Stimulated activated memory B cell treated with anti-CD40 and anti-IgM and Interleukin-4, amounts not matched to agents 10 μg/mL and 1 μg/mL and 100 μg/mL, for 72 hours (primary cell): ENCODE data around the gene ZDHHC11B.
"Not testable (repeated sequence)": the region's sequence is repeated elsewhere in the genome, so short reads cannot be mapped to it uniquely, and the experiment has no call there.

Experiments used
- ATAC-seq: fragments of 150-1000 bp; cut with Tn5 transposase; 2 replicates; pipeline ENCODE4 v1.10.0; 2021
- H3K27ac Mint-ChIP-seq: one replicate; pipeline ENCODE4 v1.8.0; 2022; ENCODE audit warnings: mild to moderate bottlenecking, mixed read lengths
- H3K27me3 Mint-ChIP-seq: one replicate; pipeline ENCODE4 v1.8.0; 2022; ENCODE audit warnings: mixed read lengths
- H3K36me3 Mint-ChIP-seq: one replicate; pipeline ENCODE4 v1.8.0; 2022; ENCODE audit warnings: mixed read lengths
- H3K4me1 Mint-ChIP-seq: one replicate; pipeline ENCODE4 v1.8.0; 2022; ENCODE audit warnings: mixed read lengths
- H3K4me3 Mint-ChIP-seq: one replicate; pipeline ENCODE4 v1.8.0; 2022; ENCODE audit warnings: mild to moderate bottlenecking, moderate library complexity, mixed read lengths
- H3K9me3 Mint-ChIP-seq: one replicate; pipeline ENCODE4 v1.8.0; 2022; ENCODE audit warnings: mixed read lengths

ZDHHC11B gene

GRCh38 chr5:754143-754632 lies 30.3 kb downstream of the ZDHHC11B start:
- H3K36me3 Mint-ChIP-seq, H3K9me3 Mint-ChIP-seq, H3K27ac Mint-ChIP-seq, H3K4me3 Mint-ChIP-seq, H3K4me1 Mint-ChIP-seq, ATAC-seq: not testable (repeated sequence)
- peaks cover 38% of the 10 kb centered on the region for H3K27me3 Mint-ChIP-seq

- H3K9me3 Mint-ChIP-seq, ATAC-seq, H3K36me3 Mint-ChIP-seq, H3K27ac Mint-ChIP-seq, H3K4me1 Mint-ChIP-seq, H3K4me3 Mint-ChIP-seq: not testable (repeated sequence)
- peaks cover 33% of the 10 kb centered on the region for H3K27me3 Mint-ChIP-seq
Measured at GRCh38 chr5:753567-754142, 30.9 kb downstream of the ZDHHC11B start.

DNA sequence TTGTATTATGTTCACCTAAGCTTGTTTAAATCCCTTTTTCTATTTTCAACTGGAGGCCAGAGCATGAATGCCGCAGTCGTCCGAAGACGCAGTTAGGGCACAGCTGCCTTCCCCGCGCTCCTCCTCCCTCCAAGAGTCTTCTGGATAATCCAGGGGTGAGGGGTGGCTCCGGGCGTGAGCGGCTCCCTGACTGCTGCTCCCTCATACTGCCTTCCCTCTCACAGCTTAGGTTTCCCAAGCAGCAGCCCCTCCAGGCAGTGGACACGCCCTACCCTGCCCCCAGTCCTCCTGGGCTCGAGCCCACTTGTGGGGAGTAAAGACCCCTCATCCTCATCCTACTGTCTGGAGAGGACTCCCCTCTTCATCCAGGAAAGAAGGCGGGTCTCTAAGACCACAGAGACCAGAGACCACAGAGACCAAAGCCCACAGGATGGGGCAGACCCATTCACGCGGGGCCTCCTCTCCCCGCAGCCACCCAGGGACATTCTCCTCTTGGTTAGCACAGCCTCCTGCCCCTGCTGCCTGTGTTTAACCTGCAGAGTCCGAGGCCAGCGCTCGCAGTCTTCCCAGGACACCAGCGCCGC lies 31.9 kb downstream of the ZDHHC11B start:
- not testable (repeated sequence) for H3K27ac Mint-ChIP-seq, H3K4me3 Mint-ChIP-seq, H3K9me3 Mint-ChIP-seq, ATAC-seq, H3K36me3 Mint-ChIP-seq, H3K4me1 Mint-ChIP-seq
- H3K27me3 Mint-ChIP-seq = peaks cover 27% of the 10 kb centered on the region

DNA sequence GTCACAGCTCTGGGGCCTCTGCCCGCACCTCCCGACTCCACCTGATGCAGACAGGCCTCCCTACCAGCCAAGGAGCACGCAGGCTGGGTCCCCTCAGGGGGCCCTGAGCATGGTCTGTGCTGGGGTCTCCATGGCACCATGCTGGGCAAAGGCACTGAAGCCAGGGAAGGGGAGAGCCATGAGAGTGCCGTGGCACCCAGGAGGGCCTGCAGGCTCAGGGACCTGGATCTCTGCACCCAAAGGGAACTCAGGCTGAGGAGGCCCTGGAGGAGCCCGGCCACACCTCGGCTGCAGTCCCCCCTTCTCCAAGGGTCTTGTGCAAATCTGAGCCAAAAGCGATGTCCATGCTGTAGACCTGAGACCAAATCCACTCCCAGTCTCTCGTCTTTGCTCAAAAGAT lies 32.5 kb downstream of the ZDHHC11B start:
- H3K9me3 Mint-ChIP-seq, H3K27ac Mint-ChIP-seq, H3K4me3 Mint-ChIP-seq, H3K4me1 Mint-ChIP-seq, ATAC-seq, H3K36me3 Mint-ChIP-seq: not testable (repeated sequence)
- H3K27me3 Mint-ChIP-seq = peaks cover 20% of the 10 kb centered on the region

DNA sequence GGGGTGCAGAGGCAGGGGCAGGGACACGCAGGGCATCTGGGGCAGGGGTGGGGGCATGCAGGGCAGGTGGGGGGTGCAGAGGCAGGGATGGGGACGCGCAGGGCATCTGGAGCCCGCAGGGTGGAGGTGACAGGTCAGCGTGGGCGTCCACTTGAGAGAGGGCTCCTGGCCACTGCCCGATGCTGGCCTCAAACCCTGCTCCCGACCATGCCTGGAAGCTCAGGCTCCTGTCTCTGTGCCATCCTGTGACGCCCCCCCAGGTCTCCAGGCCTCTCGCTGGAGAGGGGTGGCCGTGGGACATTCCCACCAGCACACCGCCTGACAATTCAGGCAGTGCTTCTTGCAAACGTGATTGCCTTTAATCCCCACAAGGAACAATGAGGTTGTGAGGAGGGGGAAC lies 33.0 kb downstream of the ZDHHC11B start:
- Mint-ChIP-seq H3K9me3 (peaks cover 3% of the 10 kb centered on the region), H3K27me3 (peaks cover 15% of the 10 kb centered on the region), H3K4me3 (no peak overlapping the region), H3K27ac (no peak overlapping the region), H3K4me1 (peaks cover 5% of the 10 kb centered on the region), H3K36me3 (no peaks in the 10 kb centered on the region)
- ATAC-seq = no peak

- H3K4me1 Mint-ChIP-seq, ATAC-seq, H3K27me3 Mint-ChIP-seq, H3K9me3 Mint-ChIP-seq, H3K27ac Mint-ChIP-seq, H3K4me3 Mint-ChIP-seq, H3K36me3 Mint-ChIP-seq: not testable (repeated sequence)
Measured at GRCh38 chr5:750226-750625, 34.3 kb downstream of the ZDHHC11B start.

DNA sequence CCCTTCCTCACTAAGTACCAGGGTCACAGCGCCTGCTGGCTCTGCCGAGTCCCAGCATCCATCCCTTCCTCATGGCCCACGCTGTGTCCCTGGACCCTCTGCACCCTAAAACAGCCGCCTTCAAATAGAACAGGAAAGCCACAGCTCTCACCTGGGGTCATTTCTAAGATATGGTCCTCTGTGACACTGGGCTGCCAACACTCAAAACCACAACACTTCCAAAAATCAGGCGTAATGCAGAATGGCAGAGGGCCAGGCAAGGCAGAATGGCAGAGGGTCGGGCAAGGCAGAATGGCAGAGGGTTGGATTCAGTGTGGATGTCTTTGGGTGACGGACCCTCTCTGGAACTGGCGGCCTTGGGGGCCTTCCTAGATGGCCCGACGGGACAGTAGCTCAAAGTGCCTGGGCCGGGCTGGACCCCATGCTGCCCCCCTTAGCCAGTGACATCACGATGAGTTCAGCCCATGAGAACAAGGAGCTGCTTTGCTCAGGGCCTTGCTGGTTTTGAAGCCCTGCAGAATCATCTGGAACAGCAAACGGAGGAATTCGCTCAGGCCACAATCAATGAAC lies 35.3 kb downstream of the ZDHHC11B start:
- ATAC-seq = no peak
- Mint-ChIP-seq H3K9me3 (peaks cover under 1% of the 10 kb centered on the region), H3K27me3 (peaks cover 4% of the 10 kb centered on the region), H3K27ac (no peak overlapping the region), H3K4me1 (peaks cover 3% of the 10 kb centered on the region), H3K36me3 (no peaks in the 10 kb centered on the region), H3K4me3 (no peak overlapping the region)

DNA sequence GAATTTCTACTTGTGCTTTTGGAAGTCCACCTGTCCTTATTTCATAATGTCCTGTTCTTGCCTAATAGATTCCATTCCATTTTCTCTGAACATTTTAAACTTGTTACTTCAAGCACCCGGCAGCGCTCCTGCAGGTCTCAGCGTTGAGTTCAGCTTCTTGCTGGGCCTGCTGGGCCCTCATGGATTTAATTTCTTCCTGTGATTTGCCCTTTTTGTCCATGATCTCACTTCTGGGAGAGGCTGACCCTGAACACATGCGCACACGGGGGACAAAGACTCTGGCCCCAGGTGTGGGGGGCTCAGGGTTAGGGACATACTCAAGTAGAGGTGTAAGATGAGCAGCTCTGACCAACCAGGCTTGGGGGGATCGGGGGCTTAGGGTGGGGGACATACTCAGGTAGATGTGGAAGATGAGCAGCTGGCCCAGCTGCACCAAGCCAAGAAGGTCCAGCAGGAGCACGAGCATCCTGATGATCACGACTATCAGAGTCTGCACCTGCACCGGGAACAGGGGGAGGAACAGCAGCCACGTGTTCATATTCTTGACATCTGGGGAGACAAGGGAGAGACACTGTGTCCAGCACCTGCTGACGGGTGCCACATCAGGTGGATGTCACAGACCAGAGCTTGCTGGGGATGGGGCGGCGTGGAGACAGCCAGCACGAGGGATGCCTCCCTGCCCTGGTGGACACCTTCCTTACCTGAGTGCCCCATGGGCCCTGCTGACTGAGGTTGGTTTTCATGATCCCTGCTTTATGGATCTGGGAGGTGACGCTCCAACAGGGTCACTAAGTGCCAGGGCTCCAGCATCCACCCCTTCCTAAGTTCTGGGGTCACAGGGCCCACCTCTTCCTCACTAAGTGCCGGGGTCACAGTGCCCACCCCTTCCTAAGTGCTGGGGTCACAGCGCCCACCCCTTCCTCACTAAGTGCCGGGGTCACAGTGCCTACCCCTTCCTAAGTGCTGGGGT lies 36.2 kb downstream of the ZDHHC11B start:
- ATAC-seq, H3K4me1 Mint-ChIP-seq, H3K36me3 Mint-ChIP-seq, H3K4me3 Mint-ChIP-seq, H3K9me3 Mint-ChIP-seq, H3K27me3 Mint-ChIP-seq, H3K27ac Mint-ChIP-seq: not testable (repeated sequence)

DNA sequence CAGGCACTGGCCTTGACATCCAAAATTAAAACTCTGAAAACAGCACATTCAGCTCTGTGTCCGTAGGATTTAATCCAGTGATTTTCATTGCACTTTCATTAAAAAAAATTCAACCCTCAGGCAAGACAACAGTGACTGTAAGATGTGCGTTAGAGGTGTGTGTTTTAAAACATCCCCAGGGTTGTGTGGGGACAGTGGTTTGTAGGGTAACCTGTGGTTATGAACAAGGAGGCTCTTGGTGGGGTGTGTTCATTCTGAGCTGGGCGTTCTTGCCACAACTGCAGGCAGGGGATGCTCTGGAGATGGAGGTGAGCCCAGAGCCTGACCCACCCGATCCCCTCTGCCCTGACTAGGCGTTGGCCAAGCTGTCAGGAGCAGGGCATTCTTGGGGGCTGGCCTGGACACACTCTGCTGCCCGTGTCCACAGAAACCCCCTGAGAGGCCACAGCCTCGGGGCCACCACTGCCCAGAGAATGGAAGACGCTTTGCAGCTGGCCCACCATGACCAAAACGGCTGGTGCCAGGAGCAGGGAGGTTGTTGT lies 37.2 kb downstream of the ZDHHC11B start:
- not testable (repeated sequence) for H3K4me3 Mint-ChIP-seq, H3K4me1 Mint-ChIP-seq, H3K9me3 Mint-ChIP-seq, H3K27ac Mint-ChIP-seq, ATAC-seq, H3K36me3 Mint-ChIP-seq, H3K27me3 Mint-ChIP-seq

GRCh38 chr5:746258-746761 lies 38.2 kb downstream of the ZDHHC11B start:
- Mint-ChIP-seq H3K4me3 (no peak overlapping the region), H3K9me3 (no peaks in the 10 kb centered on the region), H3K4me1 (no peaks in the 10 kb centered on the region), H3K27me3 (no peaks in the 10 kb centered on the region), H3K27ac (no peak overlapping the region), H3K36me3 (no peaks in the 10 kb centered on the region)
- no peak for ATAC-seq

DNA sequence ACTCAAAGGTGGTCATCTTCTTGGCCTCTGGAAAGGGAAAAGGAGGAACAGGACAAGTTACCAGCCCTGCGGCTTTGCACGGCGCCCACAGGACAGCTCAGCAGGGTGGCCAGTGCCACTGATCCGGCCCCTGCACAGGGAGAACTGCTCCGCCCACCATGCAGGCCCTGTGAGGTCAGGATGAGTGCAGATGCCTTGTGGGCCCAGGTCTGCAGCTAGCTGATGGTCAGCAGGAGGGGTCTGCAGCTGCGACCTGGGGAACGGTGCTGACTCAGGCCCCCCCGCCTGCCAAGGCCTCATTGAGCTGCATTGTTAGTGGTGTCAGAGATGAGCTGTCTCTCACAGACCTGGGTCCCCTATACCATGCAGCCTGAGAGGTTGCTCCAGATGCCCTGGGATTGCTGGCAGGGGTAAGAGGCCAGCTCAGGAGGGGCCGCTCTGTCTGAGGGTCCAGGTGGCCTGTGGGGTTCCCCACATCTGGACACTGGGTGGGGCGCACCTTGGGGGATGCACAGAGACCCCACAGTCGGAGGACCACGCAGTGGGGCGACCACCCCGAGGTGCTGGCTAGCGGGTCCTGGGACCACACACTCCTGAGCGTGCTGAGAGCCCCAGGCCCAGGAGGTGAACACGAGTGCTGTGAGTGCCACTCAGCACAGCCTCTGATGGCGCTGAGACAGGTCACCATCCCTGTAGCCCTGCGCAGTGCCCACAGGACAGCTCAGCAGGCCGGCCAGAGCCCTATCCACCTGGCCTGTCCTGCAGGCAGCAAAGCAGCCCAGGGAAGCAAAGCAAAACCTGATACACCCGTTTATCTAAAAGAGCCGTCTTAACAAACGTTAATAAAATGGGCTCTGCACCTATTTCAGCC lies 39.0 kb downstream of the ZDHHC11B start:
- H3K27me3 Mint-ChIP-seq, H3K9me3 Mint-ChIP-seq, H3K4me1 Mint-ChIP-seq, H3K27ac Mint-ChIP-seq, H3K4me3 Mint-ChIP-seq, H3K36me3 Mint-ChIP-seq: not testable (repeated sequence)
- ATAC-seq = peak; percentile 57

DNA sequence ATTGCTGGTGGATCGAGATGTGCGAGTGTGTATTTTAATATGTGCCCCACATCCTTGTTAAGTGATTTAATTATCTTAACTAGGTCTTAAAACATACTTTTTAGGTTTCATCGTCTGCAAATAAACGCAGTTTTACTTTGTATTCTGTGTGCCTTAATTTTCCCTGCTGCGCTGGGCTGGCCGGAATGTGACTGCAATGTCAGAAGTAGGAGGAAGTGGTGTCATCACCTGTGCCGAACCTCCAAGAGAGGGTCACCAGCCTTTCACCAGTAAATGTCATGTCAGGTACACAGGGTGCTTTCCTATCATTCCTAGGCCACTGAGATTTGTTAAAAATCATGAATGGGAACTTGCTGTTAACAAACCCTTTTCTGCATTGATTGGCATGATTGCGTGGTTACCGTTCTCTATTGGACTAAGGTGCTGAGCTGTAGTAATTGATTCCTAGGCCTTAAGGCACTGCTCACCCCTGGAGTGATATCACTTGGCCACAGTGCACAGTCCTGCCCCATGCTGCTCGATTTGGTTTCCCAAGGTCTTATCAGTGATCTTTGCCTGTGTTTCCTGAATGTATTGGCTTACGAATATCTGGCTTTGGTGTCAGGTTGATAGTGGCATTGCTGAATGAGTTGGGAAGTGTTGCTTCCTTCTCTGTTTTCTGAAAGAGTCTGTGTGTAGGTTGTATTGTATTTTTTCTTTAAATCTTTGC lies 40.7 kb downstream of the ZDHHC11B start:
- not testable (repeated sequence) for H3K36me3 Mint-ChIP-seq, H3K4me1 Mint-ChIP-seq, ATAC-seq, H3K9me3 Mint-ChIP-seq, H3K27me3 Mint-ChIP-seq, H3K27ac Mint-ChIP-seq, H3K4me3 Mint-ChIP-seq

DNA sequence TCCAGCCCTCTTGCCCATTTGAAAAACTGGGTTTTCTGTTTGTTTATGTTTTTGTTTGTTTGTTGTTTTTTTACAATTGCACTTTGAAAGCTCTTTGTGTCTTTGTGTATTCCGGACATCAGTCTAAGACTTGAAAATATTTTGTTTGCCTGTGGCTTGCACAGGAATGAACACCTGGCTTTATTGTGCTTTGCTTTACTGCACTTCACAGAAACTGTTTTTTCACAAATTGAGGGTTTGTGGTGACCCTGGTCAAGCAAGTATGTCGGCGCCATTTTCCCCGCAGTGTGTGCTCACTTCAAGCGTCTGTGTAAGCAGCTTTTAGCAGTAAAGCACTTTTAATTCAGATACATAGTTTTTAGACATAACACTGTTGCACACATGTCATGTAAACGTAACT lies 42.3 kb downstream of the ZDHHC11B start:
- not testable (repeated sequence) for H3K27me3 Mint-ChIP-seq, H3K4me3 Mint-ChIP-seq, H3K4me1 Mint-ChIP-seq, ATAC-seq, H3K36me3 Mint-ChIP-seq, H3K9me3 Mint-ChIP-seq, H3K27ac Mint-ChIP-seq

DNA sequence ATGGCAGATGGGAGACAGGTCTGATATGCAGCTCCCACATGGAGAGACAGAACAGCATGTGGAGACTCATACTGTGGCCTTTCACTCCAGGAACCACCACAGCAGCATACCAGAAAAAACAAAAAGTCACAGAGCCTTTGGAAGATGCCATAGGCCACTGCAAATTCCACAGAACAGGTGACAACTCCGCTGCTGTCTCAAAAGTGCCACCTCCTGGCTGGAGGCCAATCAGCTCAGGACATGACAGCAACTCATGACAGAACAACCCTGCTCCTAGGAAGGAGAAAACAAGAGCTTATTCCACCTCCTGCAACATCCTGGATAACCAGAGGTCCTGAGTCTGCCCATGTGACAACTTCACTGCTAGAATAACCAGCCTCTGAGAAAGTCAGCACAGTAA lies 50.4 kb downstream of the ZDHHC11B start:
- H3K4me1 Mint-ChIP-seq, H3K36me3 Mint-ChIP-seq, H3K27ac Mint-ChIP-seq, ATAC-seq, H3K9me3 Mint-ChIP-seq, H3K4me3 Mint-ChIP-seq: not testable (repeated sequence)
- H3K27me3 Mint-ChIP-seq = peaks cover 10% of the 10 kb centered on the region
